Stimulated activated CD4-positive, alpha-beta T cell treated with anti-CD3 and anti-CD28 coated beads, Interleukin-1b, Interleukin-23, amount 100 ng/mL, for 24 hours (primary cell): ENCODE data around the gene CEBPA.
"Not testable (repeated sequence)": the region's sequence is repeated elsewhere in the genome, so short reads cannot be mapped to it uniquely, and the experiment has no call there.

Experiments used
- DNase-seq, 4 experiments: peaks; one replicate each; pipeline ENCODE4 v3.0.0-alpha.2; 2020; ENCODE audit warnings: low read depth in 4 of 4, low spot score in 1 of 4

Gene CEBPA

DNA sequence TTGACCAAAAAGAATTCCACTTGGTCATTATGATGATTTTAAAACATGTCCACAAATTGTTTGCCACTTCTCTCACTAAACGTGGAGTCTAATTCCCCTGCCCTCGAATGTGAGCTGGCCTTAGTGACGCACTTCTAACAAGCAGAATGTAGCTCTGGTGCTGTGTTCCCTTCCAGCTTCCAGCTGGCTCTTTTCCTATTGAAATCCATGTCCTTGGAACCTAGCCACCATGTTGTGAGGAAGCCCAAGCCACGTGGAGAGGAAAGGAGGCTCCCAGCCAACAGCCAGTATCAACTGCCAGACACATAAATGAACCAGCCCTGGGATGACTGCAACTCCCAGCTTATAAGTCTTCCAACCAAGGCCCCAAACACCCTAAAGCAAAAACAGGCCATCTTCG lies 23.6 kb upstream of the CEBPA start:
- no peak for DNase-seq

DNA sequence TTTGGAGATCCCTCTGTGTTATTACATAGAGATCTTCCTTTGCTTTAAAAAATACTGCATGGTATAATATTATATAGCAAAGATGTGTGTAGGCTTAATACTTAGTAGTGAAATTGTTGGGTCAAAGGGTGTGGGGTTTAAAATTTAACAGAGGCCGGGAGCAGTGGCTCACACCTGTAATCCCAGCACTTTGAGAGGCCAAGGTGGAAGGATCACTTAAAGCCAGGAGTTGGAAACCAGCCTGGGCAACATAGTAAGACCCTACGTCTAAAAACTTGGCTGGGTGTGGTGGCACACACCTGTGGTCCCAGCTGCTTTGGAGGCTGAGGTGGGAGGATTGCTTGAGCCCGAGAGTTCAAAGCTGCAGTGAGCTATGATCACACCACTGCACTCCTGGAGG lies 22.3 kb upstream of the CEBPA start:
- no peak for DNase-seq

DNA sequence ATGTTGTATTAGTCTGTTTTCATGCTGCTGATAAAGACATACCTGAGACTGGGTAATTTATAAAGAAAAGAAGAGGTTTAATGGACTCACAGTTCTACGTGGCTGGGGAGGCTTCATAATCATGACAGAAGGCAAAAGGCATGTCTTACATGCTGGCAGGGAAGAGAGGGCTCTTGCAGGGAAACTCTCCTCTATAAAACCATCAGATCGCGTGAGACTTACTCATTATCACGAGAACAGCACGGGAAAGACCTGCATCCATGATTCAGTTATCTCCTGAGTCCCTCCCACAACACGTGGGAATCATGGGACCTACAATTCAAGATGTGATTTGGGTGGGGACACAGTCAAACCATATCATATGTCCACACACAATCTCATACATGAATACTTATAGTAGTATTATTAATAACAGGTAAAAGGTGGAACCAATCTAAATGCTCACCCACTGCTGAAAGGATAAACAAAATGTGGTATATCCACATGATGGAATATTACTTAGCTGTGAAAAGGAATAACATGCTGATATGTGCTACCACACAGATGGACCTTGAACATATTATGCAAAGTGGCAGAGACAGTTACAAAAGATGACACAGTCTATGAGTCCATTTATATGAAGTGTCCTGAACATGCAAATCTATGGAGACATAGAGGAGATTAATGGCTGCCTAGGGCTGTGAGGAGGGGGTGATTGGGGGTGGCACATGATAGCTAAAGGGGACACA lies 20.9 kb upstream of the CEBPA start:
- no peak for DNase-seq

DNA sequence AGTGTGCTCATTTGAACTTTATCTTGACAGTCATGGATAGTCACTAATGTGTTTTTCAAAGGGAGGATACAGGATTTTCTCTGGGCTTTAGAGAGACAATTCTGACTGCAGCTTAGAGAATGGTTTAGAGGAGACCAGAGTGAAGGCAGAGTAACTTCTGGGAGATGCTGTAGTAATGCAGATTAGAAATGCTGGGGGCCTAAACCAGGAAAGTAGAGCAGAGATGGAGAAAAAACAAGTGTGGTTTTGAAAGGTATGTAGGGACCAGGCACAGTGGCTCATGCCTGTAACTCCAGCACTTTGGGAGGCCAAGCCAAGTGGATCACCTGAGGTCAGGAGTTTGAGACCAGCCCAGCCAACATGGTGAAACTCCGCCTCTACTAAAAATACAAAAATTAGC lies 18.3 kb upstream of the CEBPA start:
- no peak for DNase-seq

DNA sequence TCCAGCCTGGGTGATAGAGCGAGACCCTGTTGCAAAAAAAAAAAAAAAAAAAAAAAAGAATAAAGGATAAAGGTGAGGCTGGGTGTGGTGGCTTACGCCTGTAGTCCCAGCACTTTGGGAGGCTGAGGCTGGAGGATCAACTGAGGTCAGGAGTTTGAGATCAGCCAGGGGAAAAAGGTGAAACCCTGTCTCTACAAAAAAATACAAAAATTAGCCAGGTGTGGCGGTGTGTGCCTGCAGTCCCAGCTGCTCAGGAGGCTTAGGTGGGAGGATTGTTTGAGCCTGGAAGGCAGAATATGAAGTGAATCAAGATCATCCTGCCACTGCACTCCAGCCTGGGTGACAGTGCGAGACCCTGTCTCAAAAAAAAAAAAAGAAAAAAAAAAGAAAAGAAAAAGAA lies 15.7 kb upstream of the CEBPA start:
- DNase-seq, result not testable (repeated sequence)

DNA sequence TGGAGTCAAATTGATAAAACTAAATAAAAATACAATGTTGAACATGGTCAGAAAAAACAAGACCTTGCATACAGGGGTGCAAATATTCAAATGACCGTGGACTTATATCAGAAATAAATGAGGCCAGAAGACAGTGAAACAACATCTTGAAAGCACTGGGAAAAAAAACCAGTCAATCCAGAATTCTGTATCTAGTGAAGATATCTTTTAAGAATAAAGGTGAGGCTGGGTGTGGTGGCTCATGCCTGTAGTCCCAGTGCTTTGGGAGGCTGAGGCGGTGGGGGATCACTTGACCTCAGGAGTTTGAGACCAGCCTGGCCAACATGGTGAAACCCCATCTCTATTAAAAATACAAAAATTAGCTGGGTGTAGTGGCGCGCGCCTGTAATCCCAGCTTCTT lies 15.2 kb upstream of the CEBPA start:
- DNase-seq, result no peak

DNA sequence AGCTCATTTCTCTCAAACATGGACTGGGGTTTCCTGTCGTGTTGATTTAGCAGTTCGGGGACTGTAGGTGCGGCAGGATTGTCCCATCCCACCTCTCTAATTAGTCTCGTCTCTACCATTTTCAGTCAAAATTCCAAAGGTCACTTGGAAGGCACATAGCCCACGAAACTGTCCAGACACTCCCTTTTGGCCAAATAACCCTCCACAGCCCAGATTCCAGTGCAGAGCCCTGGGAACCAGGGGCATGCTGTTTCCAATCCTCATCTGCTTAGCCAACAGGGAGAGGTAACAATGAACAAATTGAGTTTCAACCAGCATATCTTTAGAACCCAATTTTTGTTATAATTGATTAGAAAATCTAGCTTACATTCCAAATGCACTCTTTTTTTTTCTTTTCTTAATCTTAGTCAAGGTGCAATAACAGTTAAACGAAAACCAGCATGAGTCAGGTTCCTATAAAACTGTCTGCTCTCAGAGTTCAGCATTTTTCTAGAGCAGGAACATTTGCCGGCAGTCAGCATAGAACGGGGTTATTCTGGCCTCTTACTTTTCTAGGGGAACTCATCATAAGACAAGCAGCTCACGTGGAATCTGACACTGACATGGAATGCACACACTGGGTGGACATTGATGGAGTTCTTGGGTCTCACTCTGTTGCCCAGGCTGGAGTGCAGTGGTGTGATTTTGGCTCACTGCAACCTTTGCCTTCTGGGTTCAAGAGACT lies 14.4 kb upstream of the CEBPA start:
- DNase-seq, result no peak

DNA sequence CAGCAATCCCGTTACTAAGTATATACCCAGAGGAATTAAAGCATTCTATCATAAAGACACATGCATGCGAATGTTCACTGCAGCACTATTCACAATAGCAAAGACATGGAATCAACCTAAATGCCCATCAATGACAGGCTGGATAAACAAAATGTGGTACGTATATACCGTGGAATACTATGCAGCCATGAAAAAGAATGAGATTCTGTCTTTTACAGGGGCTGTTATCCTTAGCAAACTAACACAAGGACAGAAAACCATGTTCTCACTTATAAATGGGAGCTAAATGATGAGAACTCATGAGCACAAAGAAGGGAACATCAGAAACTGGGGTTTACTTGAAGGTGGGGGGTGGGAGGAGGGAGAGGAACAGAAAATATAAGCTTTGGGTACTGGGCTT lies 10.5 kb upstream of the CEBPA start:
- DNase-seq, result not testable (repeated sequence)

DNA sequence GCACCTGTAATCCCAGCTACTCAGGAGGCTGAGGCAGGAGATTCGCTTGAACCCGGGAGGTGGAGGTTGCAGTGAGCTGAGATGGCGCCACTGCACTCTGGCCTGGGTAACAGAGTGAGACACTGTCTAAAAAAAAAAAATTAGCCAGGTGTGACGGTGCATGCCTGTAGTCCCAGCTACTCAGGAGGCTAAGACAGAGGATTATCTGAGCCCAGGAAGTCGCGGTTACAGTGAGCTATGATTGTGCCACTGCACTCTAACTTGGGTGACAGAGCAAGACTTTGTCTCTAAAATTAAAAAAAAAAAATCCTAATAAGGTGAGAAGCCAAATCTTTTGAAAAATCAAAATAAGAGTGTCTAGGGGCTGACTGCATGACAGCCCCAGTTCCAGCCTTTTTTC lies 9.7 kb upstream of the CEBPA start:
- DNase-seq, result no peak

DNA sequence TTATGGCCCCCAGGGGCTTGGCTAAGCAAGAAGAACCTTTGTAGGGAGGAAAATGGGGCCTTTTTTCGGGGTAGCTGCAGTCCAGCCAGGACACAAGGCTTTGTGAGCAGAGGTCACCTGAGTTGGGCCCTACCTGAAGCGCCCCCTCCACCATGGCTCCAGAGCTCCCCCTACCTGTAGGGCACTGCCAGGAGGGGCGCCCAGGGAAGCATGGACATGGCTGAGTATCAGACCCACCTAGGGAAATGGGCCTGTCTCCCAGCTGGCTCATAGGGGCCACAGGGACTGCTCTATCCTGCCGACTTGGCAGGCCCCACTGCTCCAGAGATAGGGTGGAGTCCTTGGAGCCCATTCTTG lies 9.0 kb upstream of the CEBPA start:
- no peak for DNase-seq

DNA sequence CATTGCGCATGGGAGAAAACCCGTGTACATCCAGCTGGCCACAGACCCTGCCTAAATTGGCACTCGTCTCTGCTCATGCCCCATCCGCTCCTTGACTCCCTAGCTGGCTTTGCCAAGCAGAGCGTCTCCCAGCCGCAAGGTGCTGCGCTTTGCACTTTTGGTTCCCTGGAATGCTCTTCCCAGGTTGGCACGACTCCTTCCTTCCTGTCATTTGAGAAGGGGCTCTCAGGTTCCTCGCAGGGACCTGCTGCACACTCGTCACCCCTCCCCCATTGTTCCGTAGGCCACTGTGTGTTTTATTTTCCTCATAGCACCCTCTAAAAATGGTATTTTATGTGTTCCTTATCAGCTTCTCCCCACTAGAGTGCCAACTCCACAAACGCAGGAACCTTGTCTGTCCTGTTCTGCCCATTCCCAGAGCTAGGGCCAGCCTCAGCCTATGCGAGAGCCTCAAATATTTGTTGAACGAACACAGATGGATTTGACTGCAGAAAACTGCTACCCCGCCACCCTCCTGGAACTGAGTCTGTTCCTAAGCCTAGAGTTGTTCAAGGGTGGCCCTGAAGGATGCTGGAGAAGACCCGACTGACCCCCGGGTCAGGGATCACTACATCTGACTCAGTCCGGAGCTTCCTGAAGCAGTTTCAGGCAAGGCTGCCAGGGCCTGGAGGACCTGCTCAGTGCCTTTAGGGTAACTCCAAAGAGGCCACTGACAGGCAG lies 8.4 kb upstream of the CEBPA start:
- DNase-seq, result no peak

DNA sequence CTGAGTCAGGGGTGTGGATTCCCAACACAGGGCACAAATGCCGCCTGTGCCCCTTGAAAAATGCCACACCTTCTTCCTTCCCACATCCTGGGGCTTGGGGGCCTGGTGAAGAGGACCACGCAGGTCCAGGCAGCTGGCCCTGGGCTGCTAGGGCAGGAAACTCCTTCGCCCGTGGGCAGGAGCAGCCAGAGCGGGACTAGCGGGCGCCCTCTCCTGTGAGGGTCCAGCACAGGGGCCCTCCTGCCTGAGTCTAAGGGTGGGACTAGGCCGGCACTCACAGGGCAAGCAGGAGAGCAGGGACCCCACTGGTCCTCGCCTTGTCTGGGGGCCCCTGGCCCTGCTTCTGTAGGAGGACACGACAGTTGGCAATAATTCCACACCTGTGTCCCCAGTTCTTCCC lies 7.5 kb upstream of the CEBPA start:
- DNase-seq, result no peak

DNA sequence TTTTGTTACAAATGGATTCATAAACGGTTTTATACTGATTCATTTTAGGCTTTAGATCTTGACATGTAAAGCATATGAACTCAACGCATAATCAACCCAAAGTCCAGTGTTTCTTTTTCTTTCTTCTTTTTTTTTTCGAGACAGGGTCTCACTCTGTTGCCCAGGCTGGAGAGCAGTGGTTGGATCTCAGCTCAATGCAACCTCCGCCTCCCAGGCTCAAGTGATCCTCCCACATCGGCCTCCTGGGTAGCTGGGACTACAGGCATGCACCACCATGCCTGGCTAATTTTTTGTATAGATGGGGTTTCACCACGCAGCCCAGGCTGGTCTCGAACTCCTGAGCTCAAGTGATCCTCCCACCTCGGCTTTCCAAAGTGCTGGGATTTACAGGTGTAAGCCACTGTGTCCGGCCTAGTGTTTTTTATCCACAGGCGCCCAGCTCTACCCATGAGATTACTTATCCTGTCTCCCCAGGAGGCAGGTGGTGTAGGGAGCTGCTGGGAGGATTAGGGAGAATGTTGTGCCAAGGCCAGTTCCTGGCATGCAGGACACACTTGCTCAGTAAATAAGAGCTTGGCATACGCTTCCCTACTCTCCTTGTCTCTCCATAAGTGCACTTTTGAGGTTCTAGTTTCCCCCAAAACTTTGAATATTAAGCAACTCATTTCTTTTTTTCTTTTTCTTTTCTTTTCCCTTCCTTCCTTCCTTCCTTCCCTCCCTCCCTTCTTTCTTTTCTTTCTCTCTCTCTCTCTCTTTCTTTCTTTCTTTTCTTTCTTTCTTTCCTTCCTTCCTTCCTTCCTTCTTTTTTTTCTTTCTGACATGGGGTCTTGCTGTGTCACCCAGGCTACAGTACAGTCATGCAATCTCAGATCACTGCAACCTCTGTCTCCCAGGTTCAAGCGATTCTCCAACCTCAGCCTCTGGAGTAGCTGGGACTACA lies 4.8 kb upstream of the CEBPA start:
- no peak for DNase-seq

DNA sequence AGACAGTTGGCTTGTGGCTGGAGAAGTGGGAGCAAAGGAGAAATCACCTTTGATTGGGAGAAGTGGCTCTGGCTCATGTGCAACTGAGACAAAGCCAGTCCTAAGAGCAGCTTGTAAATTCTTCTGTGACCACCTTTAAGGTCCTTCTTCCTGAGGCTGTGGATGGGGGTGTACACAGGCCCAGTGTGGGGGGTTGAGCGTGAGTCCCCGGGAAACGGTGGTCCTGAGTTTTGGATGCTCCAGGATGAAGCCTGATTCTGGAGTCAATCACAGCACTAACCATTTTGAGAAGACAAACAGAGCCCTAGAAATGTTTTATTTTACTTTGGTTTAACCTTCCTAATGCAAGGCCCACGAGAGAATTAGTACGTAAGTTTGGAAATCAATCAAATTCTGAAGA lies 3.9 kb upstream of the CEBPA start:
- no peak for DNase-seq

DNA sequence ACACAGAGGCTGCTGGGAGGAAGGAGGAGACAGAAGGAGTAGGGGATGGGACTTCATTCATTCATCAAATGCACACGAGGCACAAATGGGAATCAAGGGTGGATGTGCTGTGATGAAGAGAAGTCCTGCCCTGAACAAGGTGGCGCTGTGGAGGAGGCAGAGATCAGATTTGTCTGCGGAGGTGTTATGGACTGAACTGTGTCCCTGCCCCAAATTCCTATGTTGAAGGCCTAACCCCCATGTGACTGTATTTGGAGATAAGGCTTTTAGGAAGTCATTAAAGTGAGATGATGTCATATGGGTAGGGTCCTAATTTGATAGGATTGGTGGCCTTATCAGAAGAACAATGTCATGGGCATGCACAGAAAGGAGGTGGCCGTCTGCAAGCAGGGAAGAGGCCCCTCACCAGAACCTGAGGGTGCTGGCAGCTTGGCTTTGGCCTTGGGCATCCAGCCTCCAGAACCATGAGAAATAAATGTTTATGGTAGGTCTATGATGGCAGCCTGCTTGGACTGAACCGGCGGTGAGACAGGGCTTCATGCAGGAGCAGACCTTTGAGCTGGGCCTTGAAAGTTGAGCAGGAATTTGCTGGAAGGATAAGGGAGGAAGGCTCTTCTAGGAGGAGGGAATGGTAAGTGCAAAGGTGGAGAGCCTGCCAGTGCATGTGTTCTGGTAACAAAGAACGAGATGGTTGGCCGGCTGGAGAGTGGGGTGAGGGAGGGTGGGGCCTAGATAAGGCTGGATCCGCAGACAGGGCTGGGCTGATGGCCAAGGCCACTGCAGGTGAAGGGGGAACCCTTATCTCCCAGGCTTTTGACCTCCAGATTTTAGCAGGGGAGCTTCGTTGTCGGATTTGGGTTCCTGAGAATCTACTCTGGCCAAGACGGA lies 2.7 kb upstream of the CEBPA start:
- DNase-seq, result no peak

DNA sequence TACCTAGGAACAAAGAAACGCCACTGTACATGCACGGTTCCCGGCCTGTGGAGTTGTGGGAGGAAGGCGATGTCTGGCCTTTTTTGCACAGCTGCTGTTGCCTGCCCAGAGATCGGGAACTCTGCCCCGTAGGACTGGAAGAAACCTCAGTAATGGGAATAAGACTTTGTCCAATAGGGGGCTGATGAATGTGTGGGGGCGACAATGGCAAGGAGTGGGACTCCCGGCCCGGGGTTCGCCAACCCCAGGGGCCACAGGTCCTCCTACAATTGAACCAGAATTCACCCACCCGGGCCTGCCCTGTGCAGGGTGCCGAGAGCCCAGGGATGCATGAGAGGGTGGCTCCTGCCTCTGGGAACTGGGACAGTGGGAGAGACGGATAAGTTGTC lies 2.0 kb upstream of the CEBPA start:
- DNase-seq, result no peak

DNA sequence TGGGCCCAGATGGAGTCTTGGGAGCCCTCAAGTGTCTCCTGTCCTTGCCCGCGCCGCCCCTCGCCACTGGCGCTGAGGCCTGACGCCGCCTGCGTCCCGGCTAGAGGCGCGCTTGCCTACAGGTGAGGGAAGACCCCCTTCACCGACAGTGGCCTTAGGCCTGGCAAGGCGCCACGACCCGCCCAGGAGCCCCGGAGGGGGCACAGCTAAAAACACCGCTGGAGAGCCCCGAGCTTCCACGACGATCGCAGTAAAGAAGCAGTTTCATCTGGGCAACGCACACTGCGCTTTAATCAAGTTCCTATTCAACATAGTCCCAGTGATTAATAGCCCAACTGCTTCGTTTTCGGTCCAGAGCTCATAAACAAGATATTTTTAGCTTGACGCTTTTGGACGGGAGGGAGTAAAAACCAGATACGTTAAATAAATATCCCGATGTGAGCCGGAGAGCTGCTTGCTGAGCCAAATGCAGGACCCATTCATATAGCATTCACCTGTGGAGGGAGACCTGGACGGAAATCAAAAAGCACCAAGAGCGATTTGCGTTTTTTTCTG lies 1.5 kb upstream of the CEBPA start:
- DNase-seq, result no peak

DNA sequence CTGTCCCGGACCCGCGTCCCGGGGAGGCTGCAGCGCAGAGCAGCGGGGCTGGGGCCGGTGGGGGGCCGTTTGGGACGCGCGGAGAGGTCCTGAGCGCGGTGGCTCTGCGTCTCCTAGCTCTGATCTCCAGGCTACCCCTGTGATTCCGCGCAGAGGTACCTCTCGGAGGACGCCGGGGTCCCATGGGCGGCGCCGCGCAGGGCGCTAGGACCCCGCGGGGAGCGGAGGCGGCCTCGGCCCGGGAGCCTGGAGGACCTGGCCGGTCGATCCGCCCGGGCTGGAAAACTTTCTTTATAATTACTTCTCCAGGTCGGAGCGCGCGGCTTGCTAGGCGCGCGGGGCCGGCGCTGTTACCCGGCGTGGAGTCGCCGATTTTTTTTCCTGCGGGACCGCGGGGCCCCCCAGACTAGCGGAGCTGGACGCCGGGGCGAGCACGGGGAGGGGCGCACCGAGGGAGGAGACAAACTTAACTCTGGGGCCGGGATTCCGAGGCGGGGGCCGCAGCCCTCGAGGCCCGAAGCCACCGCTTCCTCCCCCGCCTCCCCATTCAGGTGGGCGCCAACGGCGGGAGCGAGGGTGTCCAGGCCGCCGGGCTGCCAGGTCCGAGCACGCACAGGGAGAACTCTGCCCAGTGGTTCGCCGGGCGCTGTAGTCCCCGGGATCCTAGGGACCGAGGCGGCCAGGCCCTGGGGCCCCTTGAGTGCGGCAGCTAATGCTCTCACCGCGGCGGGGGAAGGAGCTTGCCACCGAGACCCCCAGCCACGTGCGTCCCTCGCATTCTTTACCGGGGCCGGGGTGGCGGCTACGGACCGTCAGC lies 848 bp upstream of the CEBPA start:
- DNase-seq, result no peak

DNA sequence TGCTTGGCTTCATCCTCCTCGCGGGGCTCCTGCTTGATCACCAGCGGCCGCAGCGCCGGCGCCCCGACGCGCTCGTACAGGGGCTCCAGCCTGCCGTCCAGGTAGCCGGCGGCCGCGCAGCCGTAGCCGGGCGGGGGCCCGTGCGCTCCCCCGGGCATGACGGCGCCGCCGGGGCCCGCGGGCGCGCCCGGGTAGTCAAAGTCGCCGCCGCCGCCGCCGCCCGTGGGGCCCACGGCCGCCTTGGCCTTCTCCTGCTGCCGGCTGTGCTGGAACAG lies 497 bp downstream of the CEBPA start:
- DNase-seq, result no peak
